ENCODE data around the gene CMIP.
A peak's percentile ranks its signal among the peaks of the same experiment; 100 is the strongest.

Gene CMIP

GRCh38 chr16:81462683-81463082 lies 18.1 kb downstream of the CMIP start:
- DNase-seq (ENCODE audit: low read depth), result no peak

DNA sequence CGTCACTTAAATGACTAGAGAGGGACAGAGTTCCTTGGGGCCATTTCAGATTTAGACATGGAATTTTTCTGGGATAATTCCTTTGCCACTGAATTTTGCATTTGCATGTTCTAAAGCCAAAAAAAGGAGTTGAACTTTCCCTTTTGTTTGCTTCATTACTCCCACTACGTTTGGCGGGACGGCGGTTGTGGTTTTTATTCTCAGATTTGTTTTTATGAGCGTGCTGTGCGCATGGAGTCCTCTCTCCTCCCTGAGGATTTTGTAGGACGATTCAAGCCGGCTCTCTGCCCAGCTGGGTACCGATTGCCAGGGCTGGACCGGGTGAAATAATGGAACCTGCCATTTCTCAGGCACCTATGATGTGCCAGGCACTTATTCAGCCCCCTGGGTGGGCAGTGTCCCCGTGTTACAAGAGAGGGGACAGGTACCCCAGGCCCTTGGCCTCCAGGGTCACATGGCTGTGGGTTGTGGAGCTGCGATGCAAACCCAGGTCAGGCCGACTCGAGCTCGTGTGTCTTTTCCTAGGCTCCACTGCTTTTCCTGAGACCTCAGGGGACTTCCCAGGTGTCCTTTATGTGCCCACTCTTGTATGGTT lies 18.8 kb downstream of the CMIP start:
- no peak for DNase-seq (ENCODE audit: low read depth)

DNA sequence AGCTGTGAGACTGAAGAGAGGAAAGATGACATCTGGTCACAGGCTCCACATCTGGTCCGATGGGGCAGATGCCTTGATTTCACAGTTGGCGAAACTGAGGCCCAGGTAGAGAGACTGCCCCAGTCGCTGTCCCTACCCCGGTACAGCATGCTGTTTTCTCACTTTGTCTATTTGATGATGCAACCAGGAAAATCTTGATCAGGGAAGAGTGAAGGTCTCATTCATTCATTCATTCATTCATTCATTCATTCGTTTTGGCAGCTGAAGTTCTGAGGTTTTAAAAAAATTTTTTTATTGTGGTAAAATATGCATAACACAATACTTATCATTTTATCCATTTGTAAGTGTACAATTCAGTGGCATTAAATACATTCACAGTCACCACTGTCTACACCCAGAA lies 19.7 kb downstream of the CMIP start:
- no peak for DNase-seq (ENCODE audit: low read depth)

DNA sequence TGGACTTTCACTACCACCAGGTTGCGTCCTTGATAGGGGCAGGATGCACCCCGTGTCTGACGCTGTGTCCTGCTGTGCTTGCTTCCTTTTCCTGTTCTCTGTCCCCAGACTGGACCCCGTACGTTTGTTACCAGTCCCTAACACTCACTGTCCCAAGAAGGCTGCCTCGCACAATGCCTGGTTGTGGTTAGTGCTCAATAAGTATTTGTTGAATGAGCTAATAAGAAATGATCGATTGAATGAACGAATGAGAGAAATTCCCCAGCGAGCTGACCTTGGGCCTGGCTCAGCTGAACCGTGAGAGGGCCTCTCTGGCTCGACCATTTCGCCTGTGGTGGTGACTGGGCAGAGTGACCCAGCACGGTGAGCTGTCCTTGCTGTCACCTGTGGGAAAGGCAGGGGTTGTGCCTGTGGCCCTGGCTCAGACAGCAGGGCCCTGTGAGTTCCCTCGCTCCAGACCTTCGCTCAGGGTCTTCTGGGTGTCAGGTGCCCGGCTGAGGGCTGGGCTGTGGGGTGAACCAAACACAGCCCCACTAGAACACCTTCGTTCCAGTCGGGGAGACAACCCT lies 20.9 kb downstream of the CMIP start:
- DNase-seq (ENCODE audit: low read depth), result no peak

GRCh38 chr16:81466356-81466980 lies 21.9 kb downstream of the CMIP start:
- peak; percentile 21 for DNase-seq (ENCODE audit: low read depth)

DNA sequence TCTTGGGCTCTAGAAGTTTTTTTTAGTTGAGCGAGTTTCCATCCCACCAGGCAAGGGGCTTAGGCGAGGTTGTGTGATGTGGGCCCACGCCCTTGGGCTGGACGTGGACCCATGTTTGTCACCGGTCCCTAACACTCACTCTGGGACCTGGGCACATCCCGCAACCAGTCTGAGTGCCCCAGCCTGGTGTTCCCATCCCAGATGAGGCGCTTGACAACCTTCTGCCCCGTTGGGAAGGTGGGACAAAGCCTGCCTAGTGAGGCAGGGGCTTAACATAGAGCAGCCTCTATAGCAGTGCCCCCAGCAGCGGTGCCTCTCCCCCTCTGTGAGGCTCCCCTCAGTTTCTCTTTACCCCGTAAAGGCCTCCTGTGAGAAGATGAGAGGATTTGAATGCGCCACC lies 22.5 kb downstream of the CMIP start:
- DNase-seq (ENCODE audit: low read depth), result no peak

DNA sequence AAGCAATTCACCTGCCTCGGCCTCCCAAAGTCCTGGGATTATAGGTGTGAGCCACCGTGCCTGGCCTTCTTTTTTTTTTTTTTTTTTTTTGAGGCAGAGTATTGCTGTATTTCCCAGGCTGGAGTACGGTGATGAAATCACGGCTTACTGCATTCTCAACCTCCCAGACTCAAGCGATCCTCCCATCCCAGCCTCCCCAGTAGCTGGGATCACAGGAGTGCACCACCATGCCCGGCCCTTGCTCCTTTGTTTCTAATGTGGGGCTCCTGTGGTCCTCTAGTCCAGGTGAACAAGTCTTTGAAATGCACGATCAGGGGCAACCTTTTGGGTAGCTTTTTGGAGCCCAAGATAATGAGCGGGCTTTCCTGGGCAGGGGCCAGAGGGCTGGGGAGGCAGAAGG lies 23.2 kb downstream of the CMIP start:
- no peak for DNase-seq (ENCODE audit: low read depth)

DNA sequence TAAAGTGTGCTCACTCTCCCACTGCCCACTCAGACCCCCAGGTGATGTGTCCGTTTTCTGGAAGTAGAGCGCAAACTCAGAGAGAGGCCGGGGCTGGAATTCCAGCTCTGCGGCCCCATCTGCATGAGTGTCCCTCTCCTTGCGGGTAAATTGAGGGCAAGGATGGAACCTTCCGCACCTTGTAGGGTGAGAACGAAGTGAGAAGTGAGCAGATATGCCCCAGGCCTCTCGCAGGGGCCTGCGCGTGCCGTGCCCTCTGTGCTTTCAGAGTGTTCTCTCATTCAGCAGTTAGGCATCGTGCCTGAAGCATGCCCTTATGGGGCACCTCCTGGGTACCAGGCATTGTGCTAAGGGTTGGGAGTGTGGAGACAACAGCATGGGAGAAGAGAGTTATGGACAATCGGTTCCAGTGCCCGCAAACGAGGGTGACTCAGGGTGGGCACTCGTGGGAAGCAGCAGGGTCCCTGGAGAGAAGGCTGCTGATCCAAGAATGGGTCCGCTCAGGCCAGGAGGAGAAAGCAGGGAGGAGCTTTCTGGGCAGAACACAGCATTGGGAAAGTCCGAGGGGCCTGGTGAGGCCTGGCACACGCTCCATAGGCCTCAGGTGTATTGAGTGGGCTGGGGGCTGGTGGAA lies 23.8 kb downstream of the CMIP start:
- DNase-seq (ENCODE audit: low read depth), result no peak

- no peak for DNase-seq (ENCODE audit: low read depth)
These were observed 24.6 kb downstream of the CMIP start for GRCh38 chr16:81469183-81469677.

DNA sequence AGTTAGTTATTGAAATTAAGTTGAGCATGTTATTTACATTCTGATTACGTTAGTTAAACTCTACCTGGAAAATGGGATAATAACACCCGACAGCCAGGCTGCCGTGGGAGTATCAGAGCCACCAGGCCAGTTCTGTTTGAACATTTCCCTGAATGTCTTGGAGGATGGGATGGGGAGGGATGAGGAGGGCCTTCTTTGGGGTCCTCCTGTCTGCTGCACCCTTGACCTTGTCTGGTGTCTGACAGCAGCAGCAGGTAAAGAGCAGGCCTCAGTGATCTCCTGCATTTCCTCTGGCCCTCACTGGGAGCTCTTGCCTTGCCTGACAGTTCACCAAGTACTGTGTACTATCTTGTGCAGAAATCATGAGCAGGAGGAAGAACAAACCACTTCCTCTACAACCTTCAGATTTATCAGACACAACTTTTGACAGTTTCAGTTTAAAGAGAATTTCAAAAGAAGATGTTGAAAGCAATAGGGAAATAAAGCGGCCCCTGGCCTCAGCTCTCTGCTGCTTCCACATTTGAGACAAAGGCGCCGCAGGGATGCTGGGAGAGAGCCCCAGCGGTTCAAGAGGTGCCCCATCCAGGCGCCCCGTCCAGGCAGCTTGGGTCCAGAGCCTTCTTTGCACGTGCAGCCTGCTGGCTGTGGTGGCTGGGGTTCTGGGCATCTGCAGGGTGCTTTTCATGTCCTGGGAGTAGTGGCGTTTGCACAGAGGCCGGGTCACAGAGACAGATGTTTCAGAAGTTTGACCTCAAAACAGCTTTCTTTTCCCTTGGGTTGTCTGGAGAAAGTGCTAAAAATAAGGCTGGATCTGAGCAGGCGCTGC lies 25.3 kb downstream of the CMIP start:
- DNase-seq (ENCODE audit: low read depth), result no peak

DNA sequence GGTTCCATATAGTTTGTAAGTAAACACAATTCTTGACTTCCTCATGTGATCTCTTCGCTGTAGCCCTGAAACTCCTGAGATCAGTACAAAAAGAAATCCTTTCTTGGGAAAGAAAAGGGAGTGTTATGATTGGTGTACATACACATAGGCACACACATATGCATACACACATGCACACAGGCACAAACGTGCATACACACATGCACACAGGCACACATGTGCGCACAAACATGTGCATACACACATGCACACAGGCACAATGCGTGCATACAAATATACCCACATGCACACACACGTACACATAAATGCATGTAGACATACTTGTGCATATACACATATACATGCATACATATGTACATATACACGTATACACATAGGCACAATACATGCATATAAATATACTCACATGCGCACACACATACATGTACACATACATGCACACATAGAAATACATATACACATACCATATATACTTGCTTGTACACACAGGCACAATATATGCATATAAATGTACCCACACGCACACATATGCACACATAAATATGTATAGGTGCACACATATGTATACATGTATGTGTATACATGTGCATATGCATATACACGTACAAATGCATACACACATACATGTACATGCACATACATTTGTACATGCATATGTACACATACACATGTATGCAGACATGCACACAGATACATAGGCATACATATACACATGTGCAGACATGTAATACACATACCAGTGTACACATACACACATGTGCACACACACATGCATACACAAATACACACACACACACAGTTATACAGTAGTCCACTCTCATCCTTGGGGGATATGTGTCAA lies 26.4 kb downstream of the CMIP start:
- DNase-seq (ENCODE audit: low read depth), result no peak

GRCh38 chr16:81471882-81472281 lies 27.3 kb downstream of the CMIP start:
- DNase-seq (ENCODE audit: low read depth), result no peak

GRCh38 chr16:81472391-81472790 lies 27.8 kb downstream of the CMIP start:
- DNase-seq (ENCODE audit: low read depth), result no peak

DNA sequence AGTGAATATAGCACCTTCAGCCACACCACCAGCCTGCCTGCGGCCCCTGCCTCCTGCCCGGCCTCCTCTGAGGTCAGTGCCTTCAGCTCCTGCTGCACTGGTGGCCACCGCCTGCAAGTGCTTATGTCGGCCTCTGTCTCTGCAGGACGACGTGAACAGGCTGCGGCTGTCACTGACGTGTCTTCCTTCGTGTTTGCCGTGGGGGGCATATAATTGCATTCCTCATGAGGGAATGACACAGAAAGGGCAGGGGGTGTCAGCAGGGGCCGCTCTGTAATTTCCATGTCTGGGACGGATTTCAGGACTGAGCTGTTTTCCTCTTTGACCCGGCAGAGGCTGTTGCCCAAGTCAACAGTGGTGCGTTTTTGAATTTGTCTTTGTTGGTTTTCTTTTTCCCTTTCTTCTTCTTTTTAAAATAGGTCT lies 28.5 kb downstream of the CMIP start:
- DNase-seq (ENCODE audit: low read depth), result no peak

GRCh38 chr16:81473558-81473957 lies 28.9 kb downstream of the CMIP start:
- DNase-seq (ENCODE audit: low read depth), result no peak

DNA sequence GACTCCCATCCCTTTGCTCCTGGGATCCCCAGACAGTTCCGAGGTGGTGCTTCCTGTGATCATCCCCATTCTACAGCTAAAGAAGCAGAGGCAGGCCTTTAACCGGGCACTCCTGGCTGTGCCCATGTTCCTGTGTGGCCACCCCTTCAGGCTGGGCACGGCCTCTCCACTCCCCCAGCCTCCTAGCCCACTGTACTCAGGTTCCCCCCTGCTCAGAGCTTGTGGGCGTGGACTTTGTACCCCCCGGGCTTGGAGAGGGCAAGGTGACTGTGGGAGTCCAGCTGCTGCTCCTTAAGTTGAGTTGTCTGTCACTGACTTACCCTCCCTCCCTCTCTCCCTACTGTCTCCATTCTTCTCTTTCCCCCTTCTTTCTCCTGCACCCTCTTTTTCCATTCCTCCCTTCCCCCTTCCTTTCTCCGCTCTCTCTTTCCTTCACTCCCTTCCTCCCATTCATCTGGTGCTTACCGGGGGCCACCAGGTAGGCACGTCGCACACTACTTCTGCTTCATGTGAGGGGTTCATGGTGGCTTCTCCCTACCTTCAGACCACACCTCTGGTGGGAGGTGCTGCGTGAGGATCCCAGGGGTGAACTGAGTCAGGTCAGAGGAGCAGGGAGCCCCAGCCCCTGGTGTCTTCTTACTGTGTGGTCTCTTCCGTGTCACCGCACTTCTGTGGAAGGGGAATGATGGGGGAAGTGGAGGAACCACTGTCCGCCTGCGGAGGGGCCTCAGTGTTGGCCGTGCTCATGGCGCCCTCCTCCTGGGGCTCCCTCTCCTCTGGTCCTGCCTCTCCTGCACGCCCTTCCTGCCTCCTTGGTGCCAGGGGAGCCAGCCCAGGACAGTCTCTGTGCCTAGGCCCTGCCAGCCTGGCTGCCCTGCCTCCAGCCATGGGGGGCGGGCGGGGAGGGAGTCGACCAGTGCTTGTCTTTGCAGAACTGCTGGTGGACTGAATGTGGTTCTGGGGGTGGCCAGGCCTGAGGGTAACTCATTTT lies 29.7 kb downstream of the CMIP start:
- no peak for DNase-seq (ENCODE audit: low read depth)

DNA sequence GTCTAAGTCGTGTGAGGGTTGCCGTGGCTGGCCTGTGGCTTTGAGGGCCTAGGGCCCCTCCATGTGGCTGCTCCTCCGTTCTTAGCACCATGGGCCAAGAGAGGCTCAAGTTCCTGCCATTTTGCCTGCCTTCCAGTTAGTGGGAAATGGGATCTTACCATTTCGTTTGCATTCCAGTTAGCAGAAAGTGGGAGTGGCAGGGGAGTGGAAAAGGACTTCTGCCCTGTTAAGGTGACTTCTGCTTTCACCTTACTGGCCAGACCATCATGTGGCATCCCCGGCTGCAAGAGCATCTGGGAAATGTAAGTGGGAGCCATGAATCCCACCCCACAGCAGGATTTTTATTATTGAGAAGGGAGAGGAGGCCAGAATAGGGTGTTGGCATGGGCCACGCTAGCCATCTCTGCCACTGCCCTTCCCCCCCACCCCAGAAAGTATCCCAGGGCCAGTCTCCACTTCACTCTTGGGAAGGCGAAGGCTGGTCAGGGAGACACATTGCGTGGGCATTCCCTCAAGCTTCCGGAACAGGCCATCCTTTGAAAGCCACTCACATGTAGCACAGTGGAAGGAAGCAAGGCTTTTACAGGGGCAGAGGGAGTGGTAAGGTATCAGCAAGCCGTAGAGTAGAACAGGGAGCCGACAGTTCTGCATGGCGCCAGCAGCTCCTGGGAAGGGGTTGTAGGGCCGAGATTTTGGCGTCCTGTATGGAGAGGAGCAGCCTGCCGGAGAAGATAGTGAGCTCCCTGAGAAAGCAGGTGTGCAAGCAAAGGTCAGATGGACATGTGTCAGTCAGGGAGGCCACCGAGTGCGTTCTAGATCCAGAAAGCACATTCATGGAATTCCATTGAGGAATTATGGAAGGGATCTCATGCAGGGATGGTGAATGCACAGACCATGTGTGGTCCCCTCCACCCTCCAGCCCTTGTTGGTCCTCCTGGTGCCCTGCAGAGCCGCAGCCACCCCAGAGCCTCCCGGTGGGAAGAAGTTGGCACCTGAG lies 33.4 kb downstream of the CMIP start:
- DNase-seq (ENCODE audit: low read depth), result no peak

- no peak for DNase-seq (ENCODE audit: low read depth)
These were observed 34.4 kb downstream of the CMIP start for GRCh38 chr16:81478876-81479511.

Data from fibroblast of the conjunctiva (primary cell).